Neural cell (in vitro differentiated cells): ENCODE results near the gene NOS1AP. TPM values are rescaled to one million over a fixed set of nuclear protein-coding genes. Genes with fewer than 3 reads are reported as not detected.

Experiments
- H2AFZ ChIP-seq: fragments of 200-600, 300-800 bp; sonication (generic), shearing (Covaris generic); 2 replicates; pipeline ENCODE4 v1.6.0; 2014; ENCODE audit warnings: low read depth, mild to moderate bottlenecking, antibody characterized with exemption, low read length, moderate library complexity
- H3F3A ChIP-seq: fragments of 200-600 bp; shearing (Covaris generic); 2 replicates; pipeline ENCODE4 v1.6.1; 2016; ENCODE audit warnings: mild to moderate bottlenecking, moderate library complexity, mixed read lengths, antibody characterized with exemption, low read length; ENCODE audit not compliant: insufficient read depth, poor library complexity, severe bottlenecking
- H3K27ac ChIP-seq: fragments of 200-600, 300-800 bp; sonication (generic), shearing (Covaris generic); 2 replicates; pipeline ENCODE4 v1.5.1; 2014; ENCODE audit warnings: mild to moderate bottlenecking, low read length, moderate library complexity
- H3K27me3 ChIP-seq: fragments of 300-800, 200-600 bp; sonication (generic), shearing (Covaris generic); 2 replicates; pipeline ENCODE4 v1.6.0; 2014; ENCODE audit warnings: mild to moderate bottlenecking, low read depth, low read length, moderate library complexity; ENCODE audit not compliant: insufficient read depth
- H3K36me3 ChIP-seq: fragments of 300-800, 200-600 bp; sonication (generic), shearing (Covaris generic); 2 replicates; pipeline ENCODE4 v1.5.1; 2014; ENCODE audit warnings: mild to moderate bottlenecking, antibody characterized with exemption, low read length, moderate library complexity; ENCODE audit not compliant: insufficient read depth
- H3K4me2 ChIP-seq: fragments of 300-800, 200-600 bp; sonication (generic), shearing (Covaris generic); 2 replicates; pipeline ENCODE4 v1.6.0; 2014; ENCODE audit warnings: mild to moderate bottlenecking, low read length
- H3K4me3 ChIP-seq: fragments of 300-800, 200-600 bp; sonication (generic), shearing (Covaris generic); 2 replicates; pipeline ENCODE4 v1.5.1; 2014; ENCODE audit warnings: mild to moderate bottlenecking, low read length, moderate library complexity
- H3K79me2 ChIP-seq: fragments of 200-600 bp; shearing (Covaris generic); replicated peaks from 2 replicates; pipeline ENCODE4 v1.6.0; 2014; ENCODE audit warnings: mild to moderate bottlenecking, low read length, moderate library complexity; ENCODE audit not compliant: insufficient read depth
- H3K9ac ChIP-seq: fragments of 300-800, 200-600 bp; sonication (generic), shearing (Covaris generic); 2 replicates; pipeline ENCODE4 v1.6.1; 2016; ENCODE audit warnings: mild to moderate bottlenecking, low read length, mixed read lengths
- H3K9me2 ChIP-seq: fragments of 200-600 bp; shearing (Covaris generic); 2 replicates; pipeline ENCODE4 v1.6.1; 2016; ENCODE audit warnings: mild to moderate bottlenecking, low read length, mixed read lengths; ENCODE audit not compliant: insufficient read depth
- H3K9me3 ChIP-seq: fragments of 200-600, 300-800 bp; sonication (generic), shearing (Covaris generic); 2 replicates; pipeline ENCODE4 v1.6.1; 2016; ENCODE audit warnings: mild to moderate bottlenecking, mixed run types, low read length, moderate library complexity, mixed read lengths
- H4K20me1 ChIP-seq: fragments of 200-600 bp; shearing (Covaris generic); 2 replicates; pipeline ENCODE4 v1.6.1; 2016; ENCODE audit warnings: mild to moderate bottlenecking, mixed run types; ENCODE audit not compliant: insufficient read depth
- CTCF ChIP-seq: fragments of 450-650 bp; IDR thresholded peaks from 2 replicates; pipeline ENCODE4 v1.5.1; 2014; ENCODE audit warnings: antibody characterized with exemption, mild to moderate bottlenecking, moderate library complexity; ENCODE audit not compliant: poor library complexity, severe bottlenecking
- EP300 ChIP-seq: fragments of 450-650 bp; conservative IDR thresholded peaks from 2 replicates; pipeline ENCODE4 v1.6.1; 2014; ENCODE audit warnings: antibody characterized with exemption, mild to moderate bottlenecking, moderate library complexity; ENCODE audit not compliant: poor library complexity, severe bottlenecking
- EZH2 ChIP-seq: fragments of 200-600, 300-800 bp; shearing (Covaris generic), sonication (generic); IDR thresholded peaks from 2 replicates; pipeline ENCODE4 v1.6.1; 2014; ENCODE audit warnings: antibody characterized with exemption, low read length, borderline replicate concordance, mild to moderate bottlenecking; ENCODE audit not compliant: insufficient read depth, poor library complexity, severe bottlenecking
- MXI1 ChIP-seq: fragments of 450-650 bp; conservative IDR thresholded peaks from 2 replicates; pipeline ENCODE4 v1.6.1; 2014; ENCODE audit warnings: antibody characterized with exemption, mild to moderate bottlenecking; ENCODE audit not compliant: poor library complexity, severe bottlenecking
- POLR2AphosphoS5 ChIP-seq: IDR thresholded peaks from 2 replicates; pipeline ENCODE4 v1.6.1; 2012
- RAD21 ChIP-seq: fragments of 450-650 bp; conservative IDR thresholded peaks from 2 replicates; pipeline ENCODE4 v1.6.1; 2014; ENCODE audit warnings: antibody characterized with exemption, mild to moderate bottlenecking, moderate library complexity
- TAF1 ChIP-seq: IDR thresholded peaks from 2 replicates; pipeline ENCODE4 v1.6.1; 2012; ENCODE audit warnings: low read depth
- polyA plus RNA-seq: library from polyadenylated mRNA; depleted of rRNA; stranded (reverse); fragments of >200 nt; gene quantifications from 2 replicates; pipeline ENCODE4 v1.2.3, GENCODE V29; 2014

The NOS1AP gene
- polyA plus RNA-seq, 1 donor from 2014 or later, result 5.3 TPM

GRCh38 chr1:162353078-162353477 lies 283.6 kb downstream of the NOS1AP start:
- no peaks in the 10 kb centered on the region for H3K9me3 ChIP-seq
- no peak overlapping the region for H3K4me3 ChIP-seq
- H3K27me3 ChIP-seq, result no peaks in the 10 kb centered on the region
- no peak overlapping the region for H2AFZ ChIP-seq
- no peaks in the 10 kb centered on the region for H4K20me1 ChIP-seq
- no peak overlapping the region for H3K4me2 ChIP-seq
- H3K36me3 ChIP-seq, result peaks cover 6% of the 10 kb centered on the region
- H3K79me2 ChIP-seq, result no peaks in the 10 kb centered on the region
- H3K27ac ChIP-seq, result no peak overlapping the region
- H3K9me2 ChIP-seq, result no peaks in the 10 kb centered on the region
- H3K9ac ChIP-seq, result no peak overlapping the region
- no peak for TF ChIP-seq MXI1
- no peak for TF ChIP-seq EP300
- no peaks in the 10 kb centered on the region for H3F3A ChIP-seq

GRCh38 chr1:162353702-162354101 lies 284.2 kb downstream of the NOS1AP start:
- H3K27ac ChIP-seq, result no peak overlapping the region
- H4K20me1 ChIP-seq, result no peaks in the 10 kb centered on the region
- H3K9ac ChIP-seq, result no peak overlapping the region
- peaks cover 6% of the 10 kb centered on the region for H3K36me3 ChIP-seq
- H3K4me2 ChIP-seq, result no peak overlapping the region
- H3F3A ChIP-seq, result no peaks in the 10 kb centered on the region
- TF ChIP-seq RAD21 (no peak), EZH2 (no peak), POLR2AphosphoS5 (no peak)
- no peaks in the 10 kb centered on the region for H3K9me3 ChIP-seq
- H3K9me2 ChIP-seq, result no peaks in the 10 kb centered on the region
- no peaks in the 10 kb centered on the region for H3K27me3 ChIP-seq
- no peak overlapping the region for H2AFZ ChIP-seq
- H3K4me3 ChIP-seq, result no peak overlapping the region
- no peaks in the 10 kb centered on the region for H3K79me2 ChIP-seq

DNA sequence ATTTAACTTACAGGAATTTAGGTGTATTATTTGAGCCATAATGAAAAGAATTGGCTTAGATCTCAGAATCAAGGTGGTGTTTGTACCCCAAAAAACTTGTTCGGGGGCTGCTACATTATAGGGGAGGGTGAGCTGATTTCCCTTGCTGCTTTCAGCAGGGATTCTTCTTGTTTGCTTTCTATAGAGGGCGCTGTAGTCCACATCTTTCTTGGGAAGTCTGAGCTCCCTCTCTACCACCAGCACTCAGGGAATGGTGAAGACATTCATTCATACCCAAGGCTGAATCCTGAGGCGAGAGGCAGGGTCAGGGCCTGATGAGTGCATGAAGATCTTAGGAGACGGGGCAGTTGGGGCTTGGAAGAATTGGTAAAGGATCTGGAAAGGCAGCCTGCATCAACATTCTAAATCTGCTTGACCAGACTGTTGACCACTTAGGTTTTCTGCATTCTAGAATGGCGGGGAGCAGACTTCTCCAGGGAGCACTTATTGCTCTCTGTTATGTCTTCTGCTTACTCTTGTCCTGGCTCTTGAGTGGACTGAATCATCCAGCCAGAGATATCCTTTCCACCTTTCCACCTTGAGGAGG lies 288.3 kb downstream of the NOS1AP start:
- H3K27me3 ChIP-seq, result no peaks in the 10 kb centered on the region
- H3K9ac ChIP-seq, result no peak overlapping the region
- H3K27ac ChIP-seq, result no peak overlapping the region
- no peak overlapping the region for H3K4me3 ChIP-seq
- peaks cover 6% of the 10 kb centered on the region for H3K36me3 ChIP-seq
- no peak overlapping the region for H2AFZ ChIP-seq
- H3K9me3 ChIP-seq, result no peaks in the 10 kb centered on the region
- no peak overlapping the region for H3K4me2 ChIP-seq
- H3K9me2 ChIP-seq, result no peaks in the 10 kb centered on the region
- no peaks in the 10 kb centered on the region for H3F3A ChIP-seq
- TF ChIP-seq CTCF, result peak; percentile 15
- no peak for TF ChIP-seq TAF1
- H4K20me1 ChIP-seq, result no peaks in the 10 kb centered on the region
- H3K79me2 ChIP-seq, result no peaks in the 10 kb centered on the region

GRCh38 chr1:162358928-162359327 lies 289.4 kb downstream of the NOS1AP start:
- Histone ChIP-seq H4K20me1 (no peaks in the 10 kb centered on the region), H3K9ac (no peak overlapping the region), H3K9me2 (no peaks in the 10 kb centered on the region), H3K27ac (no peak overlapping the region), H2AFZ (no peak overlapping the region), H3K36me3 (peaks cover 6% of the 10 kb centered on the region), H3K4me3 (no peak overlapping the region), H3K79me2 (no peaks in the 10 kb centered on the region), H3K27me3 (no peaks in the 10 kb centered on the region), H3F3A (no peaks in the 10 kb centered on the region), H3K9me3 (no peaks in the 10 kb centered on the region), H3K4me2 (no peak overlapping the region)
- no peak for TF ChIP-seq MXI1
